ENCODE measurements around the gene NIM1K.

Gene NIM1K

DNA sequence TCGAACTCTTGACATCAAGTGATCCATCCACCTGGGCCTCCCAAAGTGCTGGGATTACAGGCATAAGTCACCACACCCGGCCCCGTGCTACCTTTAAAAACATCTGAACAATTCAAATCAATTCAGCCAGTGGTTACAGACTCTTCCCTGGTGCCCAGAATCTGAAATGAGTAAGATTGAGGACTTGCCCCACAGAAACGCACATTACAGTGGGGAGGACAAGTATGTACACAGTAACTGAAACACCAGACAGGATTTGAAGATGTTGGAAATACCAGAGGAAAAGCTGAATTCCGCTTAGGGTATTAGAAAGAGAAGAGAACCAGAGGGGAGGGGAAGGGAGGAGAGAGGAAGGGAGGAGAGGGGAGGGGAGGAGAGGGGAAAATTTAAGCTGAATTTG, 17.8 kb downstream of the NIM1K start:
- Histone ChIP-seq H3K9ac (ENCODE audit: low read length) (no peak overlapping the region), H3K27me3 (ENCODE audit: control insufficient read depth, insufficient read depth, low read length) (no peaks in the 10 kb centered on the region), H3K4me3 (ENCODE audit: low read length) (no peak overlapping the region), H3K36me3 (ENCODE audit: control insufficient read depth, insufficient read depth, low read length) (no peaks in the 10 kb centered on the region), H3K4me1 (ENCODE audit: control insufficient read depth, insufficient read depth, low read length) (peaks cover 12% of the 10 kb centered on the region), H3K9me3 (ENCODE audit: control insufficient read depth, low read length) (no peaks in the 10 kb centered on the region)

DNA sequence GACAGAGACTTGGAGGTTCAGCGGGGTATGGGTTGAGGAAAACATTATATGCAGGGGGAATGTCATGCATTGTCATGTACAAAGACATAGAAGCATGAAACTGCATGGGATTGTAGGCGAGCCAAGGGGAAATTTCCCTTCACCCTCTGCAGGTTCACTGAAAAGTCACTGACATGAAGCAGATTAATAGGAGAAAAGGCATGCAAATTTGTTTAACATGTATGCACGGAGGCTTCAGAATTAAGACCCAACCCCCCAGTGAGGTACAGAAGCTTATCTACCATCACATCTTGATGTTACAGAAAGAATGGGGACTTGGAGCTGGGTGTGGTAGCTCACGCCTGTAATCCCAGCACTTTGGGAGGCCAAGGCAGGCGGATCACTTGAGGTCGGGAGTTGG, 18.5 kb downstream of the NIM1K start:
- Histone ChIP-seq H3K9me3 (ENCODE audit: control insufficient read depth, low read length) (no peaks in the 10 kb centered on the region), H3K4me3 (ENCODE audit: low read length) (no peak overlapping the region), H3K27me3 (ENCODE audit: control insufficient read depth, insufficient read depth, low read length) (no peaks in the 10 kb centered on the region), H3K4me1 (ENCODE audit: control insufficient read depth, insufficient read depth, low read length) (peaks cover 12% of the 10 kb centered on the region), H3K9ac (ENCODE audit: low read length) (no peak overlapping the region), H3K36me3 (ENCODE audit: control insufficient read depth, insufficient read depth, low read length) (no peaks in the 10 kb centered on the region)

DNA sequence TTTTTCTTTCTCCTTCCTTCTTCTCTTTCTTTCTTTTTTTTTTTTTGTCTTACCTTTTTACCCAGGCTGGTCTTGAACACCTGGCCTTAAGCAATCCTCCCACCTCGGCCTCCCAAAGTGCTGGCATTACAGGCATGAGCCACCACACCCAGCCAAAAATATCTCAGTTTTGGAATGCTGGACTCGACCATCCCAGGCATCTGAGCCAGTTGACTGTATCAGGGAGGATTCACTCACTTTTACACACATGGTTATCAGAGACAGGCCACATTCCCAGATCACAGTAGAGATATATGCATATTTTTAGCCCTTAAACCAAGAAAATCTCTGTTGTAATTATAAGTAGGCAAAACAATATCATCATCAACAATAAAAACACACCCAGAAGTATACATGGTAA, 21.9 kb downstream of the NIM1K start:
- Histone ChIP-seq H3K9ac (ENCODE audit: low read length) (no peak overlapping the region), H3K4me3 (ENCODE audit: low read length) (no peak overlapping the region), H3K27me3 (ENCODE audit: control insufficient read depth, insufficient read depth, low read length) (no peaks in the 10 kb centered on the region), H3K9me3 (ENCODE audit: control insufficient read depth, low read length) (no peaks in the 10 kb centered on the region), H3K4me1 (ENCODE audit: control insufficient read depth, insufficient read depth, low read length) (peaks cover 9% of the 10 kb centered on the region), H3K36me3 (ENCODE audit: control insufficient read depth, insufficient read depth, low read length) (no peaks in the 10 kb centered on the region)

DNA sequence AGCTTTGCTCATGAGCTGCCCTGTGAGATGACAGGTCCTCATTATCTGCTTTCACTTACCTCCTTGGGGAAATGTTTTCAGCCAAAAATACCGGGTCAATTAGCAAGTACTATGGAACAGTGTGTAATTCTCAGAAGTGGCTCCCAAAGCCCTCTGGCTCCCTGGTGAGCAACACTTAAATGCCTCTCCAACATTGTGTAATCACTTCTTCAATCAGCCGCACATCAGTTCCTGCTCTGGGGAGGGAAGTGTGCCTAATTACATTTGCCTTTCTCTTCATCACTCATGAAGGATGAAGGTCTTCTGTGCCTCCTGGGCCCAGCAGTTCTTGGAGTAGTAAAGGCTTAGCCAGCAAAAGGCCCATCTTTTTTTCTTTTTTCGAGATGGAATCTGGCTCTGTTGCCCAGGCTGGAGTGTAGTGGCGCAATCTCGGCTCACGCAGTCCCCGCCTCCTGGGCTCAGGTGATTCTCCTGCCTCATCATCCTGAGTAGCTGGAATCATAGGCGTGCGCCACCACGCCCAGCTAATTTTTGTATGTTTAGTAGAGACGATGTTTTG, 23.1 kb downstream of the NIM1K start:
- H3K36me3 ChIP-seq (ENCODE audit: control insufficient read depth, insufficient read depth, low read length): no peaks in the 10 kb centered on the region
- no peak overlapping the region for H3K9ac ChIP-seq (ENCODE audit: low read length)
- H3K9me3 ChIP-seq (ENCODE audit: control insufficient read depth, low read length): no peaks in the 10 kb centered on the region
- no peaks in the 10 kb centered on the region for H3K27me3 ChIP-seq (ENCODE audit: control insufficient read depth, insufficient read depth, low read length)
- no peak overlapping the region for H3K4me3 ChIP-seq (ENCODE audit: low read length)
- H3K4me1 ChIP-seq (ENCODE audit: control insufficient read depth, insufficient read depth, low read length): no peaks in the 10 kb centered on the region

DNA sequence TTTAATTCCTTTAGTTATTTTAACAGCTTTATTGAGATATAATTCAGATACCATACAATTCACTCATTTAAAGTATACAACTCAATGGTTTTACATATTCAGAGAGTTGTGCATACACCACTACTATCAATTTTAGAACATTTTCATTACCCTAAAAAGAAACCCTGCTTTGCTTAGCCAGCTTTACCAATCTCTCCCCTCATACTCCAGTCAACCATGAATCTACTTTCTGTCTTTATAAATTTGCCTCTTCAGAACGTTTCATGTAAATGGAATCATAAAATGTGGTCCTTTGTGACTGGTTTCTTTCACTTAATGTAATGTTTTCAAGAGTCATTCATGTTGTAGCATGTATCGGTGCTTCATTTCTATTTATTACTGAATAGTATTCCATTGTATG, 24.9 kb downstream of the NIM1K start:
- H3K36me3 ChIP-seq (ENCODE audit: control insufficient read depth, insufficient read depth, low read length): no peaks in the 10 kb centered on the region
- no peaks in the 10 kb centered on the region for H3K4me1 ChIP-seq (ENCODE audit: control insufficient read depth, insufficient read depth, low read length)
- H3K4me3 ChIP-seq (ENCODE audit: low read length): no peak overlapping the region
- H3K9ac ChIP-seq (ENCODE audit: low read length): no peak overlapping the region
- H3K27me3 ChIP-seq (ENCODE audit: control insufficient read depth, insufficient read depth, low read length): no peaks in the 10 kb centered on the region
- H3K9me3 ChIP-seq (ENCODE audit: control insufficient read depth, low read length): no peaks in the 10 kb centered on the region

DNA sequence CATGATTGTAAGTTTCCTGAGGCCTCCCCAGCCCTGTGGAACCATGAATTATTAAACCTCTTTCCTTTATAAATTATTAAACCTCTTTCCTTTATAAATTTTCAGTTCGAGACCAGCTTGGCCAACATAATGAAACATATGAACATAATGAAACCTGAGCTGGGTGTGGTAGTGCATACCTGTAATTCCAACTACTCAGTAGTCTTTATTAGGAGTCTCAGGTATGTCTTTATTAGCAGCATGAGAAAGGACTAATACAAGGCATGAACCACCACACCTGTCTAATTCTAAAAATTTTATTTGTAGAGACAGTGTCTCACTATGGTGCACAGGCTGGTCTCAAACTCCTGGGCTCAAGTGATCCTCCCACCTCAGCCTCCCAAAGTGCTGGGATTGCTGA, 27.1 kb downstream of the NIM1K start:
- Histone ChIP-seq H3K4me1 (ENCODE audit: control insufficient read depth, insufficient read depth, low read length) (no peaks in the 10 kb centered on the region), H3K9me3 (ENCODE audit: control insufficient read depth, low read length) (no peaks in the 10 kb centered on the region), H3K9ac (ENCODE audit: low read length) (no peak overlapping the region), H3K36me3 (ENCODE audit: control insufficient read depth, insufficient read depth, low read length) (no peaks in the 10 kb centered on the region), H3K27me3 (ENCODE audit: control insufficient read depth, insufficient read depth, low read length) (no peaks in the 10 kb centered on the region), H3K4me3 (ENCODE audit: low read length) (no peak overlapping the region)

DNA sequence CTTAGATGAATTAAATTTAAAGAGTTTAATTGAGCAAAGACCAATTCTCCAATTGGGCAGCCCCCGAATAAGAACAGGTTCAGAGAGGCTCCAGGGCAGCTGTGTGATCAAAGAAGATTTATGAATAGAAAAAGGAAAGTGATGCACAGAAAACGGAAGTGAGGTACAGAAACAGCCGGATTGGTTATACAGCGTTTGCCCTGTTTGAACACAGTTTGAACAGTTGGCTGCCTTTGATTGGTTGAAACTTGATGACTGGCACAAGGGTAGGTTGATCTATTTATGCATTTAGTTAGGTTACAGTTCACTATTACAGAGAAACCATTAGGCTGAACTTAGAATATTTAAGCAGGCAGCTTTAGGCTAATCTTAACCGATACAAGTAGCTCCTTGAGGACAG, 29.5 kb downstream of the NIM1K start:
- H3K27me3 ChIP-seq (ENCODE audit: control insufficient read depth, insufficient read depth, low read length): no peaks in the 10 kb centered on the region
- H3K9me3 ChIP-seq (ENCODE audit: control insufficient read depth, low read length): no peaks in the 10 kb centered on the region
- H3K4me1 ChIP-seq (ENCODE audit: control insufficient read depth, insufficient read depth, low read length): no peaks in the 10 kb centered on the region
- no peak overlapping the region for H3K4me3 ChIP-seq (ENCODE audit: low read length)
- no peak overlapping the region for H3K9ac ChIP-seq (ENCODE audit: low read length)
- H3K36me3 ChIP-seq (ENCODE audit: control insufficient read depth, insufficient read depth, low read length): no peaks in the 10 kb centered on the region

DNA sequence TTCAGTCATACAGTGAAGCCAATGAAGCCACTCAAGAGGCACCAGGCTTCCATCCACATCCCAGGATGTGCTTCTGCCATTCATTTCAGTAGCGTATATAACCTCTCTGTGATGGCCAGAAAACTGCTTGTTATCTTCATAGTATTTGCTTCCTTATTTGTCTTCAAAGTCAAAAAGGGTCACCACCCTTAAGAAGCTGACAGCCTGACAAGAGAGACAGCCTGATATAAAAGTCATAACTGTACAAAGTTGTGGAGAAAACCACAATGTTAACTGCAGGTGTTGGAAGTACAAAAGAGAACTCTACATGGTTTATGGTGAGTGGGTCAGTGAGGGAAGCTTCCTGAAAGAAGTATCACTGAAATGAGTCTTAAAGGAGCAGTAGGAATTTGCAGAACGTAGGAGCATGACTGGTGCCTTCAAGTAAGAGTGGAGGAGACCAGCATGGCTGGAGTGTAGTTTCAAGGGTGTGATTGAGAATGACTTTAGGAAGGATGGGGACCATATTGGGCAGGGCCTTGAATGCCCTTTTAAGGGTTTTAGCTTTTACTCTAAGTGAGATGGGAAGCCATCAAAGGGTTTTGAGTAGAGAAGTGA, 33.7 kb downstream of the NIM1K start:
- Histone ChIP-seq H3K4me1 (ENCODE audit: control insufficient read depth, insufficient read depth, low read length) (no peaks in the 10 kb centered on the region), H3K9ac (ENCODE audit: low read length) (no peak overlapping the region)

DNA sequence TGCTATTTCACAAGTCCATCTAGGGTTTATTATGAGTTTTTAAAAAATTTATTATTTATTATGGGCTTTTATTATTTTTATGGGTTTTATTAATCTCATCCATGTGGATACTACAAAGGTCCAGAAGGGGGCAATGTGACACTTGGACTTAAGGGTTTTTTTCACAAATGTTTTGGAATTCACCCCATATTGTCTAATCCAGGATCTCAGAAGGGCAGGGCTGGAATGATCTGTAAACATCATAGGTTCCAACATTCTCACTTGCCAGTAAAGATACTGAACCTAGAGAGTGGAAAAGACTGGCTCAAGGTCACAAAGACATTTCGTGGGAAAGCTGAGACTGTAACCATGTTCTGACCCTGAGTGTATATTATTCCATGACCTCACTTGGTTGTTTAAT, 35.6 kb downstream of the NIM1K start:
- H3K27me3 ChIP-seq (ENCODE audit: control insufficient read depth, insufficient read depth, low read length): no peaks in the 10 kb centered on the region
- H3K36me3 ChIP-seq (ENCODE audit: control insufficient read depth, insufficient read depth, low read length): no peaks in the 10 kb centered on the region
- H3K9ac ChIP-seq (ENCODE audit: low read length): no peak overlapping the region
- H3K4me3 ChIP-seq (ENCODE audit: low read length): no peak overlapping the region
- no peaks in the 10 kb centered on the region for H3K4me1 ChIP-seq (ENCODE audit: control insufficient read depth, insufficient read depth, low read length)
- no peaks in the 10 kb centered on the region for H3K9me3 ChIP-seq (ENCODE audit: control insufficient read depth, low read length)

More for the DNA sequence above, 33.7 kb downstream of the NIM1K start:
- Histone ChIP-seq H3K36me3 (ENCODE audit: control insufficient read depth, insufficient read depth, low read length) (no peaks in the 10 kb centered on the region), H3K9me3 (ENCODE audit: control insufficient read depth, low read length) (no peaks in the 10 kb centered on the region), H3K27me3 (ENCODE audit: control insufficient read depth, insufficient read depth, low read length) (no peaks in the 10 kb centered on the region), H3K4me3 (ENCODE audit: low read length) (no peak overlapping the region)

DNA sequence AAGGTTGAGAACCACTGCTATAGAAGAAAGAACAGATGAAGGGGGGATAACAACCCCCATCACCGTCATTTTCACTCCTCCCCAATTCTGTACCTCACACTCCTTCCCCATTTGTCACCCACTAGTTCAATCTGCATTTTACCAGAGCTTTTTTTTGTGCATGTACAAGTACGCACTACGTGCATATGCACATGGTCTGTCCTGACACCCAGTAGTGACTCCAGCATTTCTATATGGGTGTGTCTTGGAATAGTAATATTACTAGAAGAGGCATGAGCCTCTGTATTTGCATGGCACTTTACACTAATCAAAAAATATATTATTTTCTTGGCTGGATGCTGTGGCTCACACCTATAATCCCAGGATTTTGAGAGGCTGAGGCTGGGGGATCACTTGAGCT, 38.7 kb downstream of the NIM1K start:
- no peaks in the 10 kb centered on the region for H3K9me3 ChIP-seq (ENCODE audit: control insufficient read depth, low read length)
- no peaks in the 10 kb centered on the region for H3K27me3 ChIP-seq (ENCODE audit: control insufficient read depth, insufficient read depth, low read length)
- no peaks in the 10 kb centered on the region for H3K36me3 ChIP-seq (ENCODE audit: control insufficient read depth, insufficient read depth, low read length)
- no peaks in the 10 kb centered on the region for H3K4me1 ChIP-seq (ENCODE audit: control insufficient read depth, insufficient read depth, low read length)
- H3K4me3 ChIP-seq (ENCODE audit: low read length): no peak overlapping the region
- H3K9ac ChIP-seq (ENCODE audit: low read length): no peak overlapping the region

DNA sequence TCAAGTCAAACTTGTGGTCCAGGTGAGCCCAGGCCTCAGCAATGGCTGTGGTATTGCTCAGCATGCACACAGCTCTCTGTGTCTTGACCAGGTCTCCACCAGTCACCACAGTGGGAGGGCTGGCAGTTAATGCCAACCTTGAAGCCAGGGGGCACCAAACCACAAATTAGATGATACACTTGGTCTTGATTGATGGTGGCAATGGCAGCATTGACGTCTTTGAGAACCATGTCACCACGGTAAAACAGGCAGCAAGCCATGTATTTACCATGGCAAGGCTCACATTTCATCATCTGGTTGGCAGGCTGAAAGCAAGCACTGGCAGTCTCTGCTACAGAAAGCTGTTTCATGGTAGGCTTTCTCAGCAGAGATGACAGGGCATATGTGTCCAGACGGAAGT, 40.0 kb downstream of the NIM1K start:
- Histone ChIP-seq H3K4me3 (ENCODE audit: low read length) (no peak overlapping the region), H3K9me3 (ENCODE audit: control insufficient read depth, low read length) (no peaks in the 10 kb centered on the region), H3K27me3 (ENCODE audit: control insufficient read depth, insufficient read depth, low read length) (no peaks in the 10 kb centered on the region), H3K9ac (ENCODE audit: low read length) (no peak overlapping the region), H3K4me1 (ENCODE audit: control insufficient read depth, insufficient read depth, low read length) (no peaks in the 10 kb centered on the region), H3K36me3 (ENCODE audit: control insufficient read depth, insufficient read depth, low read length) (no peaks in the 10 kb centered on the region)

DNA sequence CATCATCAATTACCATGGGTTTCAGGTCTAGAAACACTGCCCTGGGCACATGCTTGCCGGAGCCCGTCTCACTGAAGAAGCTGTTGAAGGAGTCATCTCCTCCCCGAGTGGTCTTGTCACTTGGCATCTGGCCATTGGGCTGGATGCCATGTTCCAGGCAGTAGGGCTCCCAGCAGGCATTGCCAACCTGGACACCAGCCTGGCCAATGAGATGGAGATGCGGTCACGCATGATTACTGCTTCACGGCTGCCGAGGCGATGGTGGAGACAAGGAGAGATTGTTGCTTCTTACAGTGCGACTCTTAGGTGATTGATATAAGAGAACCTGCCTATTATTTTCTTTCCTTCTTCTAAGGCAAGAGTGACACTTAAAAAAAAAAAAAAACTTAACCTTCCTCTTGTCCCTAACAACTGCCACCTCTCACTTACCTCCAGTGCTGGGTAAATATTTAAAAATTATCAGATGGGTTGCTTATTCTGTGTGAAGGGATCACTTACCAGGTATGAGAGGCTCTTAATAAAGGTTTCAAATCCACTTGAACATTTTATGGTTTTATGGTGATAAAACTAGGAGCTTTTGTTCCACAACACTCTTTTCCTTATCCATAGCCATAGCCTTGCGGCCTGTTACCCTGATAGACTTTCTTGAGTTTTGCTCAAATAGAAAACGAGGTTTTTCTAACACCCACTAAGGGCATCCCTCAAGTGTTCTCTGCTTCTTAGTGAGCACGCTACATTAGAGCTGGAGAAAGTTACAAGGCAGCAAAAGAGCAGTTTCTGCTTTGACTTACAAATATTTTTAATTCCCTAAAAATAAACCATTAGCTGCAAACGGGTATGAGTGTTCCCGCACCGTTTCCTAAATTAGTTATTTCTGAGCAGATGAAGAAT, 41.2 kb downstream of the NIM1K start:
- H3K36me3 ChIP-seq (ENCODE audit: control insufficient read depth, insufficient read depth, low read length): no peaks in the 10 kb centered on the region
- H3K9ac ChIP-seq (ENCODE audit: low read length): no peak overlapping the region
- no peaks in the 10 kb centered on the region for H3K9me3 ChIP-seq (ENCODE audit: control insufficient read depth, low read length)
- H3K27me3 ChIP-seq (ENCODE audit: control insufficient read depth, insufficient read depth, low read length): no peaks in the 10 kb centered on the region
- H3K4me1 ChIP-seq (ENCODE audit: control insufficient read depth, insufficient read depth, low read length): no peaks in the 10 kb centered on the region
- H3K4me3 ChIP-seq (ENCODE audit: low read length): no peak overlapping the region
